Muscle layer of duodenum (tissue), 2 donors: Measurements from ENCODE around the gene CDC42.

Experiments used
- H3K27ac ChIP-seq: one replicate; pipeline ENCODE4 v1.7.0; 2013; ENCODE audit warnings: mild to moderate bottlenecking, low read length
- H3K27me3 ChIP-seq: one replicate; pipeline ENCODE4 v1.7.0; 2013; ENCODE audit warnings: low read depth, mild to moderate bottlenecking, control low read depth, low read length
- H3K36me3 ChIP-seq, 2 donors: one replicate each; pipeline ENCODE4 v1.7.0; 2013; ENCODE audit warnings: low read length in 2 of 2, control low read depth in 1 of 2, mild to moderate bottlenecking in 1 of 2; ENCODE audit not compliant: insufficient read depth in 2 of 2, control insufficient read depth in 1 of 2
- H3K4me1 ChIP-seq, 2 donors: one replicate each; pipeline ENCODE4 v1.7.0; 2013; ENCODE audit warnings: low read length in 2 of 2, mild to moderate bottlenecking in 2 of 2, control low read depth in 1 of 2, moderate library complexity in 1 of 2; ENCODE audit not compliant: insufficient read depth in 2 of 2, control insufficient read depth in 1 of 2
- H3K4me3 ChIP-seq, 2 donors: one replicate each; pipeline ENCODE4 v1.7.0; 2013; ENCODE audit warnings: low read length in 2 of 2, low read depth in 1 of 2, mild to moderate bottlenecking in 1 of 2
- H3K9me3 ChIP-seq, 2 donors: one replicate each; pipeline ENCODE4 v1.7.0; 2013; ENCODE audit warnings: low read length in 2 of 2, control low read depth in 1 of 2, mild to moderate bottlenecking in 1 of 2; ENCODE audit not compliant: control insufficient read depth in 1 of 2
- donor health status: healthy.

The CDC42 gene

DNA sequence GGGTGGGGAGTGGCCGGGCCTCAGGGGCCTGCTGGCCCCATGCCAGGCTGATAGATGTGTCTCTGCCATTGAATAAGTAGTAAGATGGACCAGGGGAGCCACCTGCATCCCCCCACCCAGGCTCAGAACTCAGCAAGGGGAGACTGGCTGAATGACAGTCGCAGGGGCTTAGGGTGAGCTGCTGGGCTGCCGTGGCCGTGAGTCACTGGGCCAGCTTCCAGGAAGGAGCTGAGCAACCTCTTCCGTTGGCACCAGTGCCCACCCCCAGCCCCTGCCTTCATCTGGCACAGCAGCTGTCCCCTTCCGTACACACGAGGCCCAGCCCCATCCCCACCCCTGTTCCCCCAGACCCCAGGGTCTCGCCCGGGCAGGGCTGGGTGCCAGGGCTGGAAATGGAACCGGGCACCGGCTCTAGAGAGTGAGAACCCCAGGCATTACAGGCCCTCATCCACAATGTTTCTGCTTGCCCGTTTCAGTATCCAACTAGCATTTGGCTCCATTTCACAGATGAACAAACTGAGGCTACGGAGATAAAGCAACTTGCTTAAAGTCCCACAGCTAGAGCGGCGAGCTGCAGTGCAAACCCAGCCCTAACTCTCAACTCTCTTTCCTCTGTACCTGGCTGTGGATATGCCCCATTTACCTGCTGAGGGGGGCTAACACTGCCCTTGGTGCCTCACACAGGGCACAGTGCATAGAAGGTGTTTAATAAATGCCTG is 80.2 kb downstream of the CDC42 start:
- Histone ChIP-seq H3K4me3 (no peak overlapping the region), H3K9me3 (no peaks in the 10 kb centered on the region), H3K36me3 (no peaks in the 10 kb centered on the region), H3K27me3 (peaks cover 6% of the 10 kb centered on the region), H3K27ac (no peak overlapping the region), H3K4me1 (peaks cover 0 to 4% of the 10 kb centered on the region in 2 donors)

DNA sequence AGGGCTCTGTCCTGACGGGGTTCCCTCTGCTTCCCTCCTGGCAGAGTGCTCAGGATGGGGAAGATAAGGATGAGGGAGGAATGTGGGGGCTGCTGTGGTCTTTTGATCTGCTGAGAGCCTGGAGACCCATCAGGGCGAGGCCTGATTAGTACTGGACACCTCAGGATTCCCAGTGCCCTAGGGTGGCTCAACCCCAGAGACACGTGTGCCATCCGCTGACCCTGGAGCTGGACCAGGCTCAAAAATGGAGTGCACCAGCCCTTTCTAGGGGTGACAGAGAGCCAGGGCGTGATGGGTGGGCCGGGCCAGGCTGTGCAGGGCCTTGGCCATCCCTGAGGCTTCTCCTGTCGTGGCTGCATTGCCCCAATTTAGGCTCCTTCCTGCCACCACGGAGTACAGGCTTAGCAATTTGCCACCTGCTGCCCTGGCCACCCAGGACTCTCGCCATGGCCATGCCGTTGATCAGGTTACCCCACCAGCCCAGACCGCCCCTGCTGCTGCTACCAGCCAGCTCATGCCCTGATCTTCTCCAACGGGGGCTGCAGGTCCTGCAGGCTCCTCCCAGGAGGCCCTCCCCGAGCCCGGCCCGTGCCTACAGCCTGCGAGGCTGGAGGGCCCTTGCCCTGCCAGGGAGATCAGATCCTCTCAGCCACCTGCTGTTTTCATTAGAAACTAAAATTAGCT is 80.9 kb downstream of the CDC42 start:
- Histone ChIP-seq H3K4me1 (peaks cover 0 to 4% of the 10 kb centered on the region in 2 donors), H3K4me3 (no peak overlapping the region), H3K9me3 (no peaks in the 10 kb centered on the region), H3K36me3 (no peaks in the 10 kb centered on the region), H3K27me3 (peaks cover 6% of the 10 kb centered on the region), H3K27ac (no peak overlapping the region)

DNA sequence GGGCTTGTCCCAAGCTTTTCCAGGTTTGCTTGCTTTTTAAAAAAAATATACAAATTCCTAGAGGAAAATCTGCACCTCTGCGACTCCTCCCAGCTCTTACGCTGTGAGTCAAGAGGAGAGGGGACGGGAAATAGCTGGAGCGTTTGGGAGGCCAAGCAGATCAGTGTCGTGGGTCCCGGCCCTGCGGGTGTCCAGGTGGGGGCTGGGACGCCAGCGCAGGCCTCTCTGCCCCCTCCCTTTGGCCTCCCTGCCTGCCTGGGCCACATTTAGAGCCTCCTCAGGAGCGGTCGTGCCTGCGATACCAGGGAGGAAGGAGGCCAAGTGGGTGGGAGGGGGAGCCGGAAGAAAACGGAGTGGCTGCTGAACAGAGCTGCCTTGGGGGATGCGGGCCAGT is 81.4 kb downstream of the CDC42 start:
- Histone ChIP-seq H3K4me1 (peaks cover 0 to 4% of the 10 kb centered on the region in 2 donors), H3K27me3 (peaks cover 6% of the 10 kb centered on the region), H3K9me3 (no peaks in the 10 kb centered on the region), H3K36me3 (no peaks in the 10 kb centered on the region), H3K4me3 (no peak overlapping the region), H3K27ac (no peak overlapping the region)

DNA sequence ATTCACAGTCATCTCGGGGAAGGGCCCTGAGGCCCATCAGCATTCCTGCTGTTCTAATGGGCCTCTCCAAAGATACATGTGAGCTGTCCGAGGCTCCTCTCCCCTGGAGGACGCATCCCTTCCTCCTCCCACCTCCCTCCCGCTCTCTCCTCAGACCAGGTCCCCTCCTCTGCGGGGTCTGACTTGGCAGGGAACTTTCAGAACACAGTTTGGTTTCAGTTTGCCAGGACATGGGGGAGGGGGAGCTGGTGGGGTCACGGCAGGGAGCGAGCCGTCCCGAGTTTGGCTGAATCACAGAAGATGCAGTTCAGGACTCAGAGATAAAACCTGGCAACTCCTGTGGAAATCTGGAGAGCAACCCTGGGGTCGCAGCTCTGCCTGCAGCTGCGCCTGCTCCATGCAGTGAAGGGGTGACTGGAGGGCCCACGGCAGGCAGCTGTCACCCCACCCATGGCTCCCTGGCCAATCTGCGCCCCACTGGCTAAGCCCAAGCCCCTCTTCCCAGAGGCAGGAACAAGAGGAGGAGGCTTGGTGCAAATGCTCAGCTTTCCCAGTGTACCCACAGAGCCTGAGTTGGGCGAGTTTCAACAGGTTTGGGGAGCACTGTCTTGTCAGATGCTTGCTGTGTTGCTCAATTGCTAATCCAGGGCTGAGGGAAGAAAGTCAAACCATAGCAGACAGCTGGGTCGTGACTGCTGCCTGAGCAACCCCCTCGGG is 84.7 kb downstream of the CDC42 start:
- peaks cover 12% of the 10 kb centered on the region for H3K27me3 ChIP-seq
- no peaks in the 10 kb centered on the region for H3K9me3 ChIP-seq
- peaks cover 0 to 10% of the 10 kb centered on the region in 2 donors for H3K4me1 ChIP-seq
- no peak overlapping the region for H3K27ac ChIP-seq
- no peak overlapping the region for H3K4me3 ChIP-seq
- H3K36me3 ChIP-seq = no peaks in the 10 kb centered on the region

DNA sequence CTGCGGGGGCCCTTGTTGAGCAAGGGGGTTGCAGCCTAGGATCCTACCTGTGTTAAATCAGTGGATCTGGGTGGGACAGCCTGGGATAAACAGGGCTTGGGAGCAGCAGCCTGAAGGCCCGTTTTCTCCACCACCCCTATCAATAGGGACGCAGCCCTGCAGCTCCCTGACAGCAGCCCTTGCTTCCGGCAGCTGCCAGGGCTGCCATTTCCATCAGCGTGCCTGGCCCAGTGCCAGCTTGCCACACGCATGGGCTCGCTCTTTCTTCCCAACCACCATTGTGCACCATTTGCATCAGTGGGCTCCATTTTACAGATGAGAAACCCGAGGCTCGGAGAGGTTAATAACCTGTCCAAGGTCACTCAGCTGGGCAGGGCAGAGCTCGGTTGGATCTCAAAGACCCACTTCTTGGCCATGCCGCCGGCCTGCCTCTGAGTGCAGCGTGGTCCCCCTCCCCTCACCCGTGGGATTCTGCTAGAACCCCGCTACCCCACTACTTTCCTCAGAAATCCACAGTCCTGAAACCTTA is 86.6 kb downstream of the CDC42 start:
- H3K27me3 ChIP-seq = peaks cover 17% of the 10 kb centered on the region
- H3K36me3 ChIP-seq = no peaks in the 10 kb centered on the region
- H3K4me1 ChIP-seq = peaks cover 0 to 10% of the 10 kb centered on the region in 2 donors
- no peak overlapping the region for H3K4me3 ChIP-seq
- no peaks in the 10 kb centered on the region for H3K9me3 ChIP-seq
- no peak overlapping the region for H3K27ac ChIP-seq

DNA sequence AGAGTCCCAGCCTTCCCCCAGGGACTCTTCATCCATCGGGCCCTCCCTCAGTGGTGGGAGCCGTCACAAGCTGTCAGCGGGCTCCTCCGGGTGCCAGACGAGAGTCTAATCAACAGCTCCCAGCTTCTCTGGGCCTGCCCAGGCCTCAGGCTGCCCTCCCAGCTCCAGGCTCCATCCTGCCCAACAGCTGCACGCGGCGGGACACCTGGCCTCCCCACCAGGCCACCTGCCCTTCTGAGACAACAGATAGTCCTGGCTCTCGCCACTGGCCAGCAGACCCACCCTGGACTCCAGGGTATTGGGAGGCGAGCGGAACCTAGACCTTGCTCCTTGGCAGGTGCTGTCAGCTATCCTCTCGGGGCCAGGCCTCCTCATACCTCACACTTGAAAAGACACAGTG is 87.3 kb downstream of the CDC42 start:
- H3K4me1 ChIP-seq = peaks cover 0 to 10% of the 10 kb centered on the region in 2 donors

More for the DNA sequence above, 87.3 kb downstream of the CDC42 start:
- H3K4me3 ChIP-seq = no peak overlapping the region
- H3K36me3 ChIP-seq = no peaks in the 10 kb centered on the region
- no peak overlapping the region for H3K27ac ChIP-seq
- peaks cover 18% of the 10 kb centered on the region for H3K27me3 ChIP-seq
- no peaks in the 10 kb centered on the region for H3K9me3 ChIP-seq
